Transverse colon (tissue), 4 donors: ENCODE measurements around the gene LTBP2. TPM values are rescaled to one million over a fixed set of nuclear protein-coding genes. Genes with fewer than 3 reads are reported as not detected.
A peak's percentile ranks its signal among the peaks of the same experiment; 100 is the strongest.

Experiments used
- DNase-seq: peaks from one replicate; pipeline ENCODE4 v3.0.0-alpha.2; 2019
- H3K27ac ChIP-seq, 4 donors: fragments of 200-600 bp; sonication (generic); 2 replicates each; pipeline ENCODE4 v1.5.1; 2016 to 2018; ENCODE audit warnings: inconsistent platforms in 4 of 4
- H3K27me3 ChIP-seq: fragments of 200-600 bp; sonication (generic); 2 replicates; pipeline ENCODE4 v1.5.1; 2017; ENCODE audit warnings: inconsistent platforms
- H3K36me3 ChIP-seq, 4 donors: fragments of 200-600 bp; sonication (generic); 2 replicates each; pipeline ENCODE4 v1.5.1; 2017 to 2019; ENCODE audit warnings: inconsistent platforms in 4 of 4
- H3K4me1 ChIP-seq, 4 donors: fragments of 200-600 bp; sonication (generic); 2 replicates each; pipeline ENCODE4 v1.5.1; 2017 to 2020; ENCODE audit warnings: inconsistent platforms in 4 of 4
- H3K4me3 ChIP-seq, 4 donors: fragments of 200-600 bp; sonication (generic); 1 replicate in 1 of 4; 2 replicates in 3 of 4; pipeline versions ENCODE4 v1.5.1 to v1.6.1; 2017 to 2019; ENCODE audit warnings: inconsistent platforms in 4 of 4
- H3K9me3 ChIP-seq, 2 donors: fragments of 200-600 bp; sonication (generic); 2 replicates each; pipeline ENCODE4 v1.5.1; 2017 to 2019; ENCODE audit warnings: inconsistent platforms in 2 of 2
- EP300 ChIP-seq: sonication (generic); formaldehyde crosslinking; IDR thresholded peaks from one replicate; pipeline ENCODE4 v1.6.1; 2017; ENCODE audit warnings: antibody characterized with exemption, low read depth
- POLR2A ChIP-seq: fragments of 450-650 bp; IDR thresholded peaks from one replicate; pipeline ENCODE4 v1.6.1; 2016; ENCODE audit warnings: antibody characterized with exemption, mild to moderate bottlenecking, moderate library complexity
- POLR2AphosphoS5 ChIP-seq, 3 donors: sonication (generic); formaldehyde crosslinking; IDR thresholded peaks; one replicate each; pipeline ENCODE4 v1.6.1; 2016; ENCODE audit warnings: antibody characterized with exemption in 3 of 3
- WGBS, 2 donors: methylation state at CpG; one replicate each; pipeline ENCODE4 v1.1.5; 2018; ENCODE audit warnings: low coverage in 1 of 2; 5-methylcytosine and 5-hydroxymethylcytosine counted together
- in situ Hi-C, 4 donors: fragments of 200-750 bp; cut with MboI; loops; one replicate each; pipeline versions ENCODE4 v1.15.0 to v1.15.1; 2017; ENCODE audit warnings: low sequenced_read_pairs in 3 of 4, low pct_ligation_motif_present in 1 of 4, low pct_unique_long_range_greater_than_20kb in 1 of 4
- intact Hi-C: fragments of 100-400 bp; cut with DNase I; formaldehyde crosslinking; loops from one replicate; pipeline ENCODE4 v1.15.1; 2023; ENCODE audit warnings: low total_unique reads
- total RNA-seq, 4 donors: library from RNA; depleted of rRNA; stranded (reverse); fragments of >200 nt; gene quantifications; one replicate each; pipeline ENCODE4 v1.1.0, GENCODE V29; 2016
- TF ChIP-seq, protein P1 (sequence below), 5 experiments: fragments of 200-600 bp in 3 of 5; fragments of 450-650 bp in 2 of 5; sonication (generic) in 3 of 5; IDR thresholded peaks; 1 replicate in 2 of 5; 2 replicates in 3 of 5; pipeline ENCODE4 v1.5.1; 2016 to 2017; ENCODE audit warnings: antibody characterized with exemption in 5 of 5, inconsistent platforms in 3 of 5, mild to moderate bottlenecking in 2 of 5, moderate library complexity in 1 of 5

The LTBP2 gene
- total RNA-seq, 4 donors from 2014 or later, result 9.7 to 15.3 (median 11.9) TPM

DNA sequence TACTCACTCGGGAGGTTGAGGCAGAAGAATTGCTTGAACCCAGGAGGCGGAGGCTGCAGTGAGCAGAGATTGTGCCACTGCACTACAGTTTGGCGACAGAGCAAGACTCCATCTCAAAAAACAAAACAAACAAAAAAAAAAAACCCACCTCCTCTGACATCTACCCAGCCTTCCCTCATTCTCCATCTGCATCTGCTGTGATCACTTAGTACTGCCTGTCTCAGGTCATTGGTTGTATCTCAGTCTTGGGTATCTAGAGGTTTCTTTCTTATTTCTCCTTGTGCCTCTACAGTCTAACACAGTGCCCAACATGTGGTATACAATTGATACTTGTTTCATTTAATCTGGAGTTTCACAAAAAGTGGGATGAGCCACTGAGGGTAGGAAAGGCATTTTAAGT, 5.3 kb downstream of the LTBP2 start:
- Histone ChIP-seq H3K27ac (no peak overlapping the region), H3K4me1 (peaks cover 0 to 11% (median 8%) of the 10 kb centered on the region in 4 donors), H3K9me3 (no peaks in the 10 kb centered on the region), H3K36me3 (no peaks in the 10 kb centered on the region), H3K27me3 (peaks cover 11% of the 10 kb centered on the region), H3K4me3 (no peak overlapping the region)
- 67 to 87% methylated on average over 1 to 3 of the region's 3 CpGs for WGBS, 2 donors
- in situ Hi-C loops (loop anchor here in 1 of 4 donors (10.0 kb wide), 1 partner anchor 188 kb away; no protein-coding TSS in a partner anchor), intact Hi-C loops (loop anchor here (5.0 kb wide), 1 partner anchor 104 kb away; no protein-coding TSS in a partner anchor)
- no peak for DNase-seq
- no peak for TF ChIP-seq EP300
- TF ChIP-seq, protein P1, sequence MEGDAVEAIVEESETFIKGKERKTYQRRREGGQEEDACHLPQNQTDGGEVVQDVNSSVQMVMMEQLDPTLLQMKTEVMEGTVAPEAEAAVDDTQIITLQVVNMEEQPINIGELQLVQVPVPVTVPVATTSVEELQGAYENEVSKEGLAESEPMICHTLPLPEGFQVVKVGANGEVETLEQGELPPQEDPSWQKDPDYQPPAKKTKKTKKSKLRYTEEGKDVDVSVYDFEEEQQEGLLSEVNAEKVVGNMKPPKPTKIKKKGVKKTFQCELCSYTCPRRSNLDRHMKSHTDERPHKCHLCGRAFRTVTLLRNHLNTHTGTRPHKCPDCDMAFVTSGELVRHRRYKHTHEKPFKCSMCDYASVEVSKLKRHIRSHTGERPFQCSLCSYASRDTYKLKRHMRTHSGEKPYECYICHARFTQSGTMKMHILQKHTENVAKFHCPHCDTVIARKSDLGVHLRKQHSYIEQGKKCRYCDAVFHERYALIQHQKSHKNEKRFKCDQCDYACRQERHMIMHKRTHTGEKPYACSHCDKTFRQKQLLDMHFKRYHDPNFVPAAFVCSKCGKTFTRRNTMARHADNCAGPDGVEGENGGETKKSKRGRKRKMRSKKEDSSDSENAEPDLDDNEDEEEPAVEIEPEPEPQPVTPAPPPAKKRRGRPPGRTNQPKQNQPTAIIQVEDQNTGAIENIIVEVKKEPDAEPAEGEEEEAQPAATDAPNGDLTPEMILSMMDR (IDR thresholded peaks at IDR 0.05), result no peak
- no peak for TF ChIP-seq POLR2A
- no peak for TF ChIP-seq POLR2AphosphoS5 (IDR thresholded peaks at IDR 0.05)

DNA sequence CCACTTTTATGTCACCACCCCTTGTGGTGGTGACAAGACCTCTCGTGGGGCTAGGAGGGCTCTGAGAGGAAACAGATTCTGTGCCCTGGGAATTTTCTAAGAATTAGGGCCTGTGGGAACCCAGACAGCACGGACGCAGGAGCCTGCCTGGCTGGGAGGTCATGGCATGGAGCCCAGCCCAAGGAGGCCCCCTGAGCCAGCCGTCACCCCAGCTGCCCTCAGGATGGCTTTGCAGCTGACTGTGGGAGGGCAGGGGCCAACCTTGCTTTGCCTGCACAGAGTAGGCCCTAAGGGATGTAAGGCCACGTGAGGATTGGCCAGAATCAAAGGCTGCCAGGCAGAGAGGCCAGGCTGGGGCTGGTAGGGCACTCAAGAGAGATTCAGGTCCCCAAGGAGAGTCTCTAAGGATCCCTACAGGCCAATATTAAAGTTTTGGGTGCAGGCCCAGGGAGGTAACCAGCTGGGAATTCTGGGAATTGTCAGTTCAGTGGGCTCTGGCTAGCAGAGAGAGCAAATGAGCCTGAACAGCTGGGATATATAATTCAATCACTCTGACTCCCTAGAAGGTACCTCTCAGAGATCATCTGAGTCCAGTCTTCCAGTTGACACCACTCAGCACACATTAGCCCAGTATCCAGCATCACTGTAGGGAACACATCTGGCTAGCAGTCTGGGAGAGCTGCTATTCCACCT, 6.4 kb downstream of the LTBP2 start:
- WGBS, 2 donors, result 61% methylated on average over 5 of the region's 5 CpGs; no CpG with 5 or more reads in 1 of the 2 donors
- Histone ChIP-seq H3K4me3 (no peak overlapping the region), H3K9me3 (no peaks in the 10 kb centered on the region), H3K4me1 (peaks cover 0 to 7% (median 2%) of the 10 kb centered on the region in 4 donors), H3K36me3 (no peaks in the 10 kb centered on the region), H3K27me3 (peaks cover under 1% of the 10 kb centered on the region), H3K27ac (peak overlapping the region in 2 of 4 donors; percentile 2 to 29)
- TF ChIP-seq POLR2A (no peak), POLR2AphosphoS5 (IDR thresholded peaks at IDR 0.05) (no peak), EP300 (no peak)
- TF ChIP-seq, protein P1 (IDR thresholded peaks at IDR 0.05), result no peak
- no peak for DNase-seq
- intact Hi-C loops, result loop anchor here (5.0 kb wide), 1 partner anchor 103 kb away; no protein-coding TSS in a partner anchor
- in situ Hi-C loops, result loop anchor here in 1 of 4 donors (10.0 kb wide), 1 partner anchor 189 kb away; no protein-coding TSS in a partner anchor

DNA sequence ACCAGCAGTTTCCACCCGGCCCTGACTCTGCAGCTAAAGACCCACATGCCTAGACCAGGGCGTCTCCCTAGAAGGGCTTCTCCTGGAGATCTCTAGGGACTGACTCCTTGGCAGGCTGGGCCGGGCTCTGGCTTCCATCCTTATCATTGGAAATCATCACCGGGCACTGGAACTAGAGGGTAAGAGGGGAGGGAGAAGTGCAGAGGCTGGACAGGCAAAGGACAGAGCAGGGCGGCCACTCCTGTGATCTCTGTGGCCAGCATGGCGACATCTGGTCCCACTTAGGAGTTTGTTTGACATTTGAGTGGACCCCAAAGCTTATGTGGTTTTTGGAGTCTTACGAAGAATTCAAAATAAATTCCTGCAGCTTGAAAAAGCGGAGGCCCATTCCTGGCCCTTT, 7.1 kb downstream of the LTBP2 start:
- H3K4me1 ChIP-seq, result peaks cover 0 to 9% (median 2%) of the 10 kb centered on the region in 4 donors
- no peak overlapping the region for H3K4me3 ChIP-seq
- no peaks in the 10 kb centered on the region for H3K36me3 ChIP-seq
- intact Hi-C loops, result loop anchor here (5.0 kb wide), 1 partner anchor 103 kb away; no protein-coding TSS in a partner anchor
- H3K27ac ChIP-seq, result peak overlapping the region in 1 of 4 donors; percentile 29
- TF ChIP-seq, protein P1 (IDR thresholded peaks at IDR 0.05), result no peak
- TF ChIP-seq POLR2A, result no peak
- TF ChIP-seq POLR2AphosphoS5 (IDR thresholded peaks at IDR 0.05), result no peak
- TF ChIP-seq EP300, result no peak
- no peaks in the 10 kb centered on the region for H3K9me3 ChIP-seq
- WGBS, 2 donors, result 77% methylated on average over 7 of the region's 8 CpGs; no CpG with 5 or more reads in 1 of the 2 donors
- in situ Hi-C loops, result loop anchor here in 1 of 4 donors (10.0 kb wide), 1 partner anchor 190 kb away; no protein-coding TSS in a partner anchor
- no peaks in the 10 kb centered on the region for H3K27me3 ChIP-seq
- DNase-seq, result no peak

DNA sequence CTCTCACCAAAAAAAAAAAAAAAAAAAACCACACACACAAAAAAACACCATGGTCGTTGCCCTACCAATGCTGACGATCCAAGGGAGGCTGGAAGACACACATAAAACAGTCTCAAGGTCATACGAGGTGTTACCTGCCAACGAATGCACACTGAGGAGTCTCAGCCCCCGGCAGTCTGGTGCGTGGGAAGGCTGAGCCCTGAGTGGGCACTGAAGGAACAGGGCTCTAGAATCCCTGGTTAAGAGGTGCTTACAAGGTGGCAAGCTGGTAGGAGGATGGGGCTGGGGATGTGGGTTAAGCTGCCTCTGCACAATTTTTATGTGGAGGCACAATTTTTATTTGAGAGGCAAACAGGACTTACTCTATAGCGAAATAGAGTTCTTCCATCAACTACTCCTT, 7.9 kb downstream of the LTBP2 start:
- no peaks in the 10 kb centered on the region for H3K36me3 ChIP-seq
- intact Hi-C loops, result no loop called here
- H3K27ac ChIP-seq, result no peak overlapping the region
- WGBS, 2 donors, result 71 to 82% methylated on average over 1 to 7 of the region's 7 CpGs
- no peaks in the 10 kb centered on the region for H3K27me3 ChIP-seq
- no peak overlapping the region for H3K4me3 ChIP-seq
- H3K4me1 ChIP-seq, result peaks cover 3 to 12% (median 5%) of the 10 kb centered on the region in 4 donors
- no peak for TF ChIP-seq EP300
- TF ChIP-seq, protein P1 (IDR thresholded peaks at IDR 0.05), result no peak
- no peak for TF ChIP-seq POLR2A
- TF ChIP-seq POLR2AphosphoS5 (IDR thresholded peaks at IDR 0.05), result no peak
- no peak for DNase-seq
- no peaks in the 10 kb centered on the region for H3K9me3 ChIP-seq
- in situ Hi-C loops, result loop anchor here in 1 of 4 donors (10.0 kb wide), 1 partner anchor 191 kb away; no protein-coding TSS in a partner anchor
